NCI-H82 (cell line): Measurements from ENCODE around the gene TUBB4B.

Experiments
- DNase-seq: peaks from one replicate; lab custom pipeline; 2025; lab: John Stamatoyannopoulos, UW

TUBB4B gene

GRCh38 chr9:137251490-137252268 lies 10.6 kb downstream of the TUBB4B start:
- DNase-seq = no peak

GRCh38 chr9:137252555-137253506 lies 11.7 kb downstream of the TUBB4B start:
- peak; percentile 60 for DNase-seq

DNA sequence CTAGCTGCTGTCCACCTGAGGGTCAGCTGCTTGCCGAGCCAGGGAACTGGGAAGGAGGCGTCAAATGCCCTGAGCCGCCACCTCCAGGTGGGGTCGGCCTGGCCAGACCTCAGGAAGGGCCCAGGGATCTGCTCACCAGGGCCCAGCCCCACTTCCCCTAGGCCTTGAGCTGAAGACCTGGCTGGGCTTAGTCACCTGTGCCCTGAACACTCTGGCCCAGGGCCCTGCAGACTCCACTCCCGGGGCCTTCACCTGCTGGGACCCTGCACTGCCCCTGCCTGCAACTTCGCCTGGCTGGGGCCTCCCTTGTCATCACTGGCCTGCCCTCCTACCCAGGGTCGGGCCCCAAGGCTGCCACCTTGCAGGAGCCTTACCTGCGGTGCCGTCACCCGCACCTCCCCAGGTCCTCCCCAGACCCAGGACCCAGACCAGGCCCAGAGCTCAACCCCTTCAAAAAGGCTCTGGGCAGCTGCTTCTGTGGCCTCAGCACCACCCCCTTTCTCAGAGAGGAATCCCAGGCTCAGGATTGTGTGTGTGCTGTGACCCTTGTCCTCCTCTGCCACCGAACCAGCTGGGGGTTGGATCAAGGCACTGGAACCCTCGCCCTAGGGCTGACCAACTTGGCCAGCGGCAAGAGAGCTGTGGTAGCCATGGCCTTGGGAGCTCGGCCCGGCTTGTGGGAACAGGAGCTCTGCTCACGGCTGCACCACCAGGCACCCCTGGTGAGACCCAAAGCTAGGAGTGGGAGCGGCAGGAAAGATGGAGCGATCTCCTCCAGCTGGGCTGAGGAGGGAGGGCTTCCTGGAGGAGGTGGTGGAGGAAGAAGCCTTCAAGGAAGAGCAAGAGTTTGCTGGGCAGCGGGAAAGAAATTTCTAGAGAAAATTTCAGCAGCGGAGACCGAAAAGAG lies 12.9 kb downstream of the TUBB4B start:
- DNase-seq = peak; percentile 44

DNA sequence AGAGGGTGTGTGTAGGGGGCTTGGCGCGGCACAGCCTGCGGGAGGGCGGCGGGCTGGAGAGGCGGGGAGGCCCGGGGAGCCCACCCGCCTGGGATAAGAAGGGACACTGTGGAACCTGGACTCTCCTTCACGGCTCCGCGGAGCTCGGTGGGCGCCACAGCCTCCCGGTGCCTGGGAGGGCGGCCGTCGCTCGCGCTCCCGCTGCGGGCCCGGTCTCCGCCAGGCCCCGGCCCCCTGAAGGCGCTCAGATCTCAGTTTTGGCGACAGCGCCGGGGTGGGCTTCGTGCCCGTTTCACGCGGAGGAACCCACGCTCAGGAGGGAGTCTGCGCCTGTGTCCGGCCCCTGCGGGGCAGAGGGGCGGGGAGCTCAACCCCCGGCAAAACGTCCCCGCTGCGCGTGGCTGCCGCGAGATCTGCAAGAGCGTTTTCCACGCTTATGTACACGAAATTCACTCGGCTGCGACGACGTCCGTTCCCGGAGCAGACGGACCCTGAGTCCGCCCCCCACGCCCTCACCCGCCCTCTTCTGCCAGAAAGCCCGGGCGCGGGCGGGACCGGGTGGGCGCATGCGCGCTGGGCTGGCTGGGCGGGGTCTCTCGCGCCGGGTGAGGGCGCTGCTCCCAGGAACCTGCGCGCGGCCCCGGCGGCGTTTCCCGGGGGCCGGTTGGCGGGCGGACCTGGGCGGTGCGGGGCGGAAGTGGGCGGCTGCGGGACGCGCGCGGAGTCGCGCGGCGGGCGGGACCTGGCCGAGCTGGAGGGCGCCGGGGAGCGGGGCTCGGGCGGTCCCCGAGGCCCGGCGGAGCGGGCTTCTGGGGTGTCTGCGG lies 13.7 kb downstream of the TUBB4B start, which contains the start of gene NELFB:
TSS of gene NELFB (plus strand) at position 704 of the 824 bp plus-strand sequence.
- DNase-seq = peak; percentile 91

- DNase-seq = peak; percentile 68
Measured at GRCh38 chr9:137255448-137256114, 14.5 kb downstream of the TUBB4B start.

GRCh38 chr9:137256362-137256761 lies 15.3 kb downstream of the TUBB4B start:
- DNase-seq = no peak

- no peak for DNase-seq
Measured at GRCh38 chr9:137256856-137257255, 15.8 kb downstream of the TUBB4B start.

DNA sequence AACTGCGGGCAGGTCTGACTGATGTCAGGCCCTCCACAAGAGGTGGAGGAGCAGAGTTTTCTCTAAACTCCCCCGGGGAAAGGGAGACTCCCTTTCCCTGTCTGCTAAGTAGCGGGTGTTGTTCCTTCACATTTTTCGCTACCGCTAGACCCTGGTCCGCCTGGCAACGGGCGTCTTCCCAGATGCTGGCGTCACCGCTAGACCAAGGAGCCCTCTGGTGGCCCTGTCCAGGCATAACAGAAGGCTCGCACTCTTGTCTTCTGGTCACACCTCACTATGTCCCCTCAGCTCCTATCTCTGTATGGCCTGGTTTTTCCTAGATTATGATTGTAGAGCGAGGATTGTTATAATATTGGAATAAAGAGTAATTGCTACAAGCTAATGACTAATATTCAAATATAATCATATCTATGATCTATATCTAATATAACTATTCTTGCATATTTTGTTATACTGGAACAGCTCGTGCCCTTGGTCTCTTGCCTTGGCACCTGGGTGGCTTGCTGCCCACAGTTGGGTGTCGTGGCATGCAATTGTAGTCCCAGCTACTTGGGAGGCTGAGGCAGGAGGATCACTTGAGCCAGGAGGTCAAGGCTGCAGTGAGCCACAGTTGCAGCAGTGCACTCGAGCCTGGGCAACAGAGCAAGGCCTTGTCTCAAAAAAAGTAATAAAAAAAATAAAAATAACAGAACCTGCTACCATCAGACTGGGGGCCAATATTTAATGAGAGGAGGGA lies 21.3 kb downstream of the TUBB4B start:
- peak; percentile 67 for DNase-seq

GRCh38 chr9:137262909-137263285 lies 21.8 kb downstream of the TUBB4B start:
- DNase-seq = no peak

DNA sequence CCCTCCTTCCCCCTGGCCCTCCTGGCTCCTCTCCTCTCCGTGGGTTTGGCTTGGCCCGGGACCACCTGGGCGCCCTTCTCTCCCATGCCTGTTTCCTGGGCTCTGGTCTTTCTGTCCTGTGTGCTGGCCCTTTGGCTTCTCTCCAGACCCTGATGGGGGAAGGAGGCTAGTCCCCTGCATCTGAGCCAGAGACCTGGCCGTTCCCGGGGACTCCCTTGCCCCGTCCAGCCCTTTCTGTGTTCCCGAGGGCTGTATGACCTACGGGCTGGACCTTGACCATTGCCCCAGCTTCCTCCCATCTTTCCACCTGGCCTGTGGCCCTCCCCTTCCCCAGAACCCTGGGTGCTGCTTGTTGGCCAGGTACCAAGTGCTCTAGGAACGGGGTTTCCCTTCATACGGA lies 22.4 kb downstream of the TUBB4B start:
- DNase-seq = no peak

DNA sequence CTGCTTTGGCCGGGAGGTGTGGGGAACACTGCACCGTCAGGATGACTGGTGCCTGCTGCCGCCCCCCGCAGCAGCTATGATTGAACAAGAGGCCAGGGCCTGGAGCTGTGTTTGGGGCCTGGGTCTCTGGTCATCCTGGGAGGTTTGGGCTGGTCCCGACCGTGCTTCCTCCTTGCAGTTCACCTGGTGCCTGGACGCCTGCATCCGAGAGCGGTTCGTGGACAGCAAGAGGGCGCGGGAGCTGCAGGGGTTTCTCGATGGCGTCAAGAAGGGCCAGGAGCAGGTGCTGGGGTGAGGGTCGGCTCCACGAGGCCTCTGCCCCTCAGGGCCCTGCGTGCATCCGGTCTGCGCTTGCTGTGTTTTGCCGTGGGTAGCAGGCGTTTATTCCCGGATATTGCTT lies 23.0 kb downstream of the TUBB4B start:
- DNase-seq = no peak

- DNase-seq = no peak
Measured at GRCh38 chr9:137265496-137266161, 24.5 kb downstream of the TUBB4B start.

DNA sequence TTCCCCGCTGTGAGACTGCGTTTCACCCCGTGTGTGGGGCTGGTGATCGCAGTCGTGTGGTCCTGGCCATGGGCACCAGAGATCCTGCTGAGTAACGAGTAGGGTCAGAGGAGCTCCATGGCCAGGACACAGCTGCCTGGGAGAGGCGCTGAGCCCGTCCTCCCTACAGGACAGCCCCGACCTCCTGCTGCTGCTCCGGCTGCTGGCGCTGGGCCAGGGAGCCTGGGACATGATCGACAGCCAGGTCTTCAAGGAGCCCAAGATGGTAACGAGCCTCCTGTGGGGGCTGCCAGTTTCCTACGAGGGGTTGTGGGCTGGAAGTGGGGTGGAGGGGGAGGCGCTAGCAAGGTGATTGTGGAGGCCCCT lies 25.1 kb downstream of the TUBB4B start:
- no peak for DNase-seq

GRCh38 chr9:137266585-137267453 lies 25.7 kb downstream of the TUBB4B start:
- DNase-seq = no peak

DNA sequence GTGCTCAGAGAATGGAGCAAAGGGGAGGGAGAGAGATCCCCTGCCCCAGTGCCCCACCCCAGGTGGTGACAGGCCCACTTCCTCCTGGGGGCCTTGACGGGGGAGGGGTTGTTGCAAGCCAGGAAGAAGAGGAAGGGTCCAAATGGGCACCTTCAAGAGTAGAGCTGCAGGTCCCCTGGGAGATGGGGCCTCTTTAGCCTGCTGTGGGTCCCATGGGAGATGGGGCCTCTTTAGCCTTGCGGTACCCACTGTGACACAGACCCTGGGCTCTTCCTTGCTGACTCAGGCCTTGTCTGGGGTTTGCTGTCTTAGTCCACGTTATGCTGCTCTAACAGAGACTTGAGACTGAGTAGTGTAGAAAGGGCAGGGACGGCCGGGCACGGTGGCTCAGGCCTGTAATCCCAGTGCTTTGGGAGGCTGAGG lies 26.9 kb downstream of the TUBB4B start:
- no peak for DNase-seq

DNA sequence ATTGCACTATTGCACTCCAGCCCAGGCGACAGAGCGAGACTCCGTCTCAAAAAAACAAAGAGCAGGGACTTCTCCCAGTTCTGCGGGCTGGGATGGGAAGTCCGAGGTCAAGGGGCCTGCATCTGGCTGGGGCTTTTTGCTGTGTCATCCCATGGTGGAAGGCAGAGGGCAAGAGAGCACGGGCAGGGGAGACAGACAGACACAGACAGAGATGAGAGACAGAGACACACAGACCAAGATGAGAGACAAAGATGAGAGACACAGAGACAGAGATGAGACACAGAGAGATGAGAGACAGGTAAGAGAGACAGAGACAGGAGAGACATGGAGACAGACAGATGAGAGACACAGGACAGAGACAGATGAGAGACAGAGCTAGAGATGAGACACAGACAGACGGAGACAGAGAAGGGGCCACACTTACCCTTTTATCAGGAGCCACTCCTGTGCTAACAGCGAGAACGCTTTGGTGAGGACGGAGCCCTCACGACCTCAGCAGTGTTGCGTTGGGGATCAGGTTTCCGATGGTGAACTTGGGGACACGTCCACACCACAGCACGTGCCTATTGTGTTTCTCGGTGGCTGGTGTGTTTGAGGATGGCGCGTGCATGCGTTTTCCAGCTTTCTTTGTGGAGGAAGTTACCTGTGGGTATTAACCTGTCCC lies 27.6 kb downstream of the TUBB4B start:
- DNase-seq = no peak

- DNase-seq = no peak
Measured at GRCh38 chr9:137269231-137269772, 28.2 kb downstream of the TUBB4B start.
